IMR-90 (cell line): ENCODE results near the gene TTI1.

Source experiments
- MXI1 ChIP-seq: IDR thresholded peaks from 2 replicates; pipeline ENCODE4 v1.6.1; 2012; ENCODE audit warnings: low read depth, mild to moderate bottlenecking, low read length, moderate library complexity, borderline replicate concordance
- POLR2A ChIP-seq: IDR thresholded peaks from 2 replicates; pipeline ENCODE4 v1.6.1; 2012; ENCODE audit warnings: mild to moderate bottlenecking, low read depth, low read length
- TF ChIP-seq, protein P1 (sequence below): conservative IDR thresholded peaks from 2 replicates; pipeline ENCODE4 v1.5.1; 2012; ENCODE audit warnings: mild to moderate bottlenecking, low read depth, low read length, improper control_type of control experiment

DNA sequence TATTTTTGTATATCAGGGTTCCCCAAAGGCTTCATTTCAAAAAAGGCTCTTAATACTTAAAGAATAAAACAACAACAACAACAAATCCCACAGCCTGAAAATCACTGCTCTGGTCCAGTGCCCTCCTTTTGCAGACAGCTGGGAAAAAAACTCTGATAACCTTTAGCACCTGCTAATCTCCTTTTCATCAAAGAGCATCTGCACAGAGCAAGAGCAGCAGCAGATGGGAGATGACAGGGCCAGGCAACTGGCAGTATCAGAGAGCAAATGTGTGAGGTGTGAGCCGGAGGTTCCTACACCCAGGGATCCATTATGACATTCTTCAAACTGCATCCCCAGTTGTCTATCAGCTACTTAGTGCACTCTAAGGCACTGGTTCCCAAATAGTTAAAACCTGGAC lies 25.7 kb downstream of the TTI1 start:
- TF ChIP-seq MXI1 (no peak), POLR2A (no peak)
- TF ChIP-seq, protein P1, sequence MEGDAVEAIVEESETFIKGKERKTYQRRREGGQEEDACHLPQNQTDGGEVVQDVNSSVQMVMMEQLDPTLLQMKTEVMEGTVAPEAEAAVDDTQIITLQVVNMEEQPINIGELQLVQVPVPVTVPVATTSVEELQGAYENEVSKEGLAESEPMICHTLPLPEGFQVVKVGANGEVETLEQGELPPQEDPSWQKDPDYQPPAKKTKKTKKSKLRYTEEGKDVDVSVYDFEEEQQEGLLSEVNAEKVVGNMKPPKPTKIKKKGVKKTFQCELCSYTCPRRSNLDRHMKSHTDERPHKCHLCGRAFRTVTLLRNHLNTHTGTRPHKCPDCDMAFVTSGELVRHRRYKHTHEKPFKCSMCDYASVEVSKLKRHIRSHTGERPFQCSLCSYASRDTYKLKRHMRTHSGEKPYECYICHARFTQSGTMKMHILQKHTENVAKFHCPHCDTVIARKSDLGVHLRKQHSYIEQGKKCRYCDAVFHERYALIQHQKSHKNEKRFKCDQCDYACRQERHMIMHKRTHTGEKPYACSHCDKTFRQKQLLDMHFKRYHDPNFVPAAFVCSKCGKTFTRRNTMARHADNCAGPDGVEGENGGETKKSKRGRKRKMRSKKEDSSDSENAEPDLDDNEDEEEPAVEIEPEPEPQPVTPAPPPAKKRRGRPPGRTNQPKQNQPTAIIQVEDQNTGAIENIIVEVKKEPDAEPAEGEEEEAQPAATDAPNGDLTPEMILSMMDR = no peak
